Activated naive CD4-positive, alpha-beta T cell treated with anti-CD3 and anti-CD28 coated beads for 36 hours (primary cell): Measurements from ENCODE around the gene MYO6. TPM values are rescaled to one million over a fixed set of nuclear protein-coding genes. Genes with fewer than 3 reads are reported as not detected.

Experiments used
- CTCF ChIA-PET: fragments of 350-600 bp; sonication (Branson Sonifier 250); formaldehyde crosslinking; loops from one replicate; lab custom pipeline; 2021; ENCODE audit warnings: antibody characterized with exemption; lab: Charles Lee
- DNase-seq: peaks from one replicate; pipeline ENCODE4 v3.0.0-alpha.2; 2020
- H3K27ac Mint-ChIP-seq: one replicate; pipeline ENCODE4 v1.8.0; 2021; ENCODE audit warnings: mild to moderate bottlenecking, mixed read lengths
- H3K27me3 Mint-ChIP-seq: one replicate; pipeline ENCODE4 v1.8.0; 2021; ENCODE audit warnings: low read depth, mixed read lengths
- H3K36me3 Mint-ChIP-seq: one replicate; pipeline ENCODE4 v1.8.0; 2021; ENCODE audit warnings: low read depth, mixed read lengths
- H3K4me1 Mint-ChIP-seq: one replicate; pipeline ENCODE4 v1.8.0; 2021; ENCODE audit warnings: low read depth, mixed read lengths
- H3K4me3 Mint-ChIP-seq: one replicate; pipeline ENCODE4 v1.8.0; 2021; ENCODE audit warnings: mild to moderate bottlenecking, moderate library complexity, mixed read lengths
- H3K9me3 Mint-ChIP-seq: one replicate; pipeline ENCODE4 v1.8.0; 2021; ENCODE audit warnings: mixed read lengths
- intact Hi-C: fragments of 100-400 bp; cut with micrococcal nuclease; formaldehyde crosslinking; loops from one replicate; pipeline ENCODE4 v1.15.1; 2023
- total RNA-seq, 2 experiments: library from RNA; stranded (reverse); gene quantifications; one replicate each; pipeline ENCODE4 v1.2.3, GENCODE V29; 2021

Gene MYO6
- total RNA-seq, 2 experiments from 2014 or later, result 1.8 to 2.0 TPM

DNA sequence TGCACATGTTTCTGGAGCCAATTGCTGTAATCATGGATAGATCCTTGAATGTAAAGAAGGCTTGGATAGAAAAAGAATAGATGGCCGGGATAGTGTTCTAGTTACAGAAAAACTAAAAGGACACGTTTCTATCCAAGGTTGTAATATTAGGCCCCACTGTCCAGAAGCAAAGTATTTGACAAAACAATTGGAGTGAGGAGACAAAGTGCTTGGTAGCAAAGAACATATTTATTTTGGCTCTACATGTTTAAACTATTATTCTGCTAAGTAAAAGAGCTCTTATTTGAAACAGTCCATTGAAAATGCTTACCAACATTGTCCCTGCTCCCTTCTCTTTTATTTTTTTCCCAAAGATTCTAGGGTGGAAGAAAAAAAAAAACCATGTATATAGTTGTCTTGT, 94.4 kb downstream of the MYO6 start:
- Mint-ChIP-seq H3K9me3 (no peaks in the 10 kb centered on the region), H3K4me1 (no peaks in the 10 kb centered on the region), H3K36me3 (no peaks in the 10 kb centered on the region), H3K27me3 (peaks cover 2% of the 10 kb centered on the region), H3K27ac (no peak overlapping the region), H3K4me3 (no peak overlapping the region)
- no peak for DNase-seq
- CTCF ChIA-PET, result interaction anchor here (2.3 kb wide), 1 partner anchor 50 kb away, joined by 8 read pairs; no protein-coding TSS in a partner anchor
- intact Hi-C loops, result no loop called here

DNA sequence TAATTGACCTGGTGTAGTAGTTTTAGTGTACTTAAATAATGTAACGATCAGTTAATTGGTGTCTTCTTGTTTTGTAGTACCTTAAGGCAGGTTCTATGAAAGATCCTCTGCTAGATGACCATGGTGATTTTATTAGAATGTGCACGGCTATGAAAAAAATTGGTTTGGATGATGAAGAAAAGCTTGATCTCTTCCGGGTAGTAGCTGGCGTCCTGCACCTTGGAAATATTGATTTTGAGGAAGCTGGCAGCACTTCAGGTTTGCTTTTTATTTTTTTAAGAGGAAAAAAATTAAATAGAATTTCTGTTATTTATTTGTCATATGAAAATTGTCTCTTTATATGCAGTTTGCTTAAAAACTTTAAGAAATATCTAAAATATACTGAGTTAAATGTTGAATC, 99.2 kb downstream of the MYO6 start:
- CTCF ChIA-PET, result no interaction called here
- H3K4me1 Mint-ChIP-seq, result no peaks in the 10 kb centered on the region
- peaks cover 2% of the 10 kb centered on the region for H3K27me3 Mint-ChIP-seq
- intact Hi-C loops, result no loop called here
- H3K36me3 Mint-ChIP-seq, result no peaks in the 10 kb centered on the region
- DNase-seq, result no peak
- H3K9me3 Mint-ChIP-seq, result no peaks in the 10 kb centered on the region
- no peak overlapping the region for H3K4me3 Mint-ChIP-seq
- no peak overlapping the region for H3K27ac Mint-ChIP-seq

DNA sequence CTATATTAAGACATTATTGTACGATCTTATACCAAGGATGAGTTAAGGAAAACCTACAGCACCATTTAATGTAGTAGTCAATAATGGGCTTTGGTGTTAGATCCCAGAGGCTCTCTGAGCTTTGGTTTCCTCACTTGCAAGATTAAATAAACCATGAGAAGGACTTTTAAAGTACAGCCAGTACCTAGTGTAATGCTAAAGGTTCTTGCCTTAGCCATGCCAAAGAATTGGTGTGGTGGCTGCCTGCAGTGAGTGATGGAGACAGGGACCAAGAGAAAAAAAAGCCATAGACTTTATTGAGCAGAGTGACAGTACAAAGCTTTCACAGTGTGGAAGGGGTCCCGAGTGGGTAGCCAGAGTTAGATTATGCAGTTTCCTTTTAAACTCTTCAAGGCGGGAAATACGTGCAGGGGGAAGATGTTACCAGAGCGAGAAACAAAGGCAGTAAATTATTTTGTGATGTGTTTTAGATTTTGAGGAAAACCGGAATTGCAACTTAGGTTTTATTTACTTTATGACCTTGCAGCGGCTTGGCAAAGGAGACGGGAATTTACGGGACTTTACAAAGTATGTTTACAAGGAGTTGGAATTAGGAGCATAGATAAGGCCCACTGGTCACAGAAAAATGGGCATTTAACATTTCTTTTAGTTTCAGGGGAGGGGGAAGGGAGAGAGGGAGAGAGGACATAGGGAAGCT, 100.4 kb downstream of the MYO6 start:
- Mint-ChIP-seq H3K4me1 (no peaks in the 10 kb centered on the region), H3K27me3 (peaks cover 2% of the 10 kb centered on the region), H3K27ac (no peak overlapping the region), H3K4me3 (no peak overlapping the region), H3K9me3 (no peaks in the 10 kb centered on the region), H3K36me3 (no peaks in the 10 kb centered on the region)
- CTCF ChIA-PET, result interaction anchor here (0.6 kb wide), 1 partner anchor 47 kb away, joined by 5 read pairs; no protein-coding TSS in a partner anchor
- intact Hi-C loops, result loop anchor here (10.0 kb wide), 1 partner anchor 85 kb away; no protein-coding TSS in a partner anchor
- DNase-seq, result no peak

GRCh38 chr6:75850026-75850833, 101.2 kb downstream of the MYO6 start:
- Mint-ChIP-seq H3K4me3 (no peak overlapping the region), H3K27ac (no peak overlapping the region), H3K9me3 (no peaks in the 10 kb centered on the region), H3K36me3 (no peaks in the 10 kb centered on the region), H3K27me3 (peaks cover 2% of the 10 kb centered on the region), H3K4me1 (no peaks in the 10 kb centered on the region)
- CTCF ChIA-PET, result interaction anchor here (0.6 kb wide), 1 partner anchor 48 kb away, joined by 5 read pairs; no protein-coding TSS in a partner anchor
- DNase-seq, result no peak
- intact Hi-C loops, result loop anchor here (10.0 kb wide), 1 partner anchor 85 kb away; no protein-coding TSS in a partner anchor

- CTCF ChIA-PET, result interaction anchor here (0.6 to 0.8 kb wide), 2 partner anchors 7 to 814 kb away, joined by 3 to 5 read pairs; no protein-coding TSS in a partner anchor
- intact Hi-C loops, result loop anchor here (10.0 kb wide), 1 partner anchor 82 kb away; no protein-coding TSS in a partner anchor
- H3K4me3 Mint-ChIP-seq, result no peak overlapping the region
Measured at GRCh38 chr6:75852721-75853120, 103.7 kb downstream of the MYO6 start.

DNA sequence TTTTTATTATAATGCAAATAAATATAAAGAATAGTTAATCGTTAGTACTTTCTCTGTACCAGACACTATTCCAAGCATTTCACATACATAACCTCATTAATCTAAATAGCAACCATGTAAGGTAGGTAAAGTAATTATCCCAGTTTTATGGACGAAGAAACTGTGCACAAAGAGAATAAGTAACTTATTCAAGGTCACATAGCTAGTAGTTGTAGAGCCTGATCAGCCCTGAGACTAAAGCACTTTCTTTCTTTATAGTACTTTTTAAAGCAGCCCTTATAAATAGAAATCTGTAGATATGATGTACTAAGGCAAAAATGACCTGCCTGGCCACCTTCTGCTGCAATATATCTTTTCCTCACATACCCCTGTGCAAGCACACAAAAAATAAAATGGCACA, 104.8 kb downstream of the MYO6 start:
- H3K27ac Mint-ChIP-seq, result no peak overlapping the region
- CTCF ChIA-PET, result interaction anchor here (0.6 to 0.8 kb wide), 4 partner anchors 8 to 99 kb away, joined by 3 read pairs; no protein-coding TSS in a partner anchor
- H3K27me3 Mint-ChIP-seq, result peaks cover 5% of the 10 kb centered on the region
- no peaks in the 10 kb centered on the region for H3K9me3 Mint-ChIP-seq
- intact Hi-C loops, result loop anchor here (10.0 kb wide), 1 partner anchor 81 kb away; no protein-coding TSS in a partner anchor
- H3K4me1 Mint-ChIP-seq, result no peaks in the 10 kb centered on the region
- no peaks in the 10 kb centered on the region for H3K36me3 Mint-ChIP-seq
- H3K4me3 Mint-ChIP-seq, result no peak overlapping the region
- no peak for DNase-seq

More at GRCh38 chr6:75852721-75853120, 103.7 kb downstream of the MYO6 start:
- DNase-seq, result no peak
- Mint-ChIP-seq H3K9me3 (no peaks in the 10 kb centered on the region), H3K4me1 (no peaks in the 10 kb centered on the region), H3K27ac (no peak overlapping the region), H3K27me3 (peaks cover 5% of the 10 kb centered on the region), H3K36me3 (no peaks in the 10 kb centered on the region)

GRCh38 chr6:75855052-75855451, 106.0 kb downstream of the MYO6 start:
- no peak overlapping the region for H3K4me3 Mint-ChIP-seq
- H3K27me3 Mint-ChIP-seq, result peaks cover 8% of the 10 kb centered on the region
- peak; percentile 46 for DNase-seq
- H3K36me3 Mint-ChIP-seq, result no peaks in the 10 kb centered on the region
- no peaks in the 10 kb centered on the region for H3K4me1 Mint-ChIP-seq
- no peaks in the 10 kb centered on the region for H3K9me3 Mint-ChIP-seq
- intact Hi-C loops, result loop anchor here (1.0 to 10.0 kb wide), 2 partner anchors 38 to 80 kb away; no protein-coding TSS in a partner anchor
- no peak overlapping the region for H3K27ac Mint-ChIP-seq
- CTCF ChIA-PET, result interaction anchor here (0.5 to 1.8 kb wide), 3 partner anchors 18 to 1618 kb away, joined by 3 to 5 read pairs (median 3); no protein-coding TSS in a partner anchor

GRCh38 chr6:75856902-75857301, 107.9 kb downstream of the MYO6 start:
- CTCF ChIA-PET, result no interaction called here
- Mint-ChIP-seq H3K4me3 (no peak overlapping the region), H3K36me3 (no peaks in the 10 kb centered on the region), H3K9me3 (no peaks in the 10 kb centered on the region), H3K27ac (no peak overlapping the region), H3K27me3 (peaks cover 9% of the 10 kb centered on the region), H3K4me1 (no peaks in the 10 kb centered on the region)
- DNase-seq, result no peak
- intact Hi-C loops, result loop anchor here (10.0 kb wide), 1 partner anchor 78 kb away; no protein-coding TSS in a partner anchor

DNA sequence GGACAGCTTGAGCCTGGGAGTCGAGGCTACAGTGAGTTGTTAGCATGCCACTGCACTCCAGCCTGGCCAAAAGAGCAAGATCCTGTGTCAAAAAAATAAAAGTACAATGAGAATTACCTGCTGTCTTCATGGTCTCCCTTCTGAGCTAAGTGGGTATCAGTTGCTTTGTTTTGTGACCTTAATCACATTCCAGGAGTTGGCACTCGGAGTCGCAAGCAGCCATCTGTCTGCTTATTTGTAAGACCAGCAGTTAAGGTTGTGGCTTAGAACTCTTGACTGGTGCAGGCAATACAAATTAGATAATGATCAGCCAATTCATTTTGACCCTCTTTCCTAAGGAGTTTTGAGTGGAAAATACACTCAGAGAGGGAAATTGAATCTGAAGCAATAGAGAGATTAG, 114.0 kb downstream of the MYO6 start:
- CTCF ChIA-PET, result no interaction called here
- Mint-ChIP-seq H3K27me3 (peaks cover 6% of the 10 kb centered on the region), H3K36me3 (no peaks in the 10 kb centered on the region), H3K9me3 (no peaks in the 10 kb centered on the region), H3K4me1 (no peaks in the 10 kb centered on the region), H3K4me3 (no peak overlapping the region), H3K27ac (no peak overlapping the region)
- intact Hi-C loops, result no loop called here
- DNase-seq, result no peak

GRCh38 chr6:75863784-75864183, 114.7 kb downstream of the MYO6 start:
- no peaks in the 10 kb centered on the region for H3K36me3 Mint-ChIP-seq
- intact Hi-C loops, result no loop called here
- H3K9me3 Mint-ChIP-seq, result no peaks in the 10 kb centered on the region
- H3K4me1 Mint-ChIP-seq, result no peaks in the 10 kb centered on the region
- no peak overlapping the region for H3K27ac Mint-ChIP-seq
- peaks cover 6% of the 10 kb centered on the region for H3K27me3 Mint-ChIP-seq
- H3K4me3 Mint-ChIP-seq, result no peak overlapping the region
- no peak for DNase-seq
- CTCF ChIA-PET, result no interaction called here

DNA sequence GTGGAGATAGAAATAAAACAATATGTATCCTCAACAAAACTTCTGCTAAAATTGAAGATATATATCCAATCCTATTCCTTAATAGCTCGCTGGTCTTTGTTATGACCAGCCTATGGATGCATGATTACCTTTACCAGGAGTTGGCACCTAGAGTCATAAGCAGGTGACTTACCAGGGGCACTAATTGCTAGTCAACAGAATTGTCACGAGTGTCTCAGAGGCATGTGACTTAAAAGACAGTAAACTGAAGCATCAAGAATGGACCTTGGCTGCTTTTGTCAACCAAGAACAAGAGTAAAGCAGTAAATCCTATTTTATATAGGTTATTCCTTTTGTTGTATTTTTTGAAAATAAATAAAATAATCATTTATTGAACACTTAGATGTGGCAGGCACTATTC, 115.4 kb downstream of the MYO6 start:
- no peaks in the 10 kb centered on the region for H3K4me1 Mint-ChIP-seq
- no peaks in the 10 kb centered on the region for H3K9me3 Mint-ChIP-seq
- H3K36me3 Mint-ChIP-seq, result no peaks in the 10 kb centered on the region
- CTCF ChIA-PET, result no interaction called here
- no peak overlapping the region for H3K27ac Mint-ChIP-seq
- H3K4me3 Mint-ChIP-seq, result no peak overlapping the region
- H3K27me3 Mint-ChIP-seq, result peaks cover 6% of the 10 kb centered on the region
- intact Hi-C loops, result no loop called here
- no peak for DNase-seq

GRCh38 chr6:75870389-75870788, 121.3 kb downstream of the MYO6 start:
- peaks cover 2% of the 10 kb centered on the region for H3K27me3 Mint-ChIP-seq
- no peaks in the 10 kb centered on the region for H3K36me3 Mint-ChIP-seq
- H3K9me3 Mint-ChIP-seq, result no peaks in the 10 kb centered on the region
- intact Hi-C loops, result no loop called here
- no peak overlapping the region for H3K4me3 Mint-ChIP-seq
- CTCF ChIA-PET, result no interaction called here
- H3K27ac Mint-ChIP-seq, result no peak overlapping the region
- no peak for DNase-seq
- H3K4me1 Mint-ChIP-seq, result no peaks in the 10 kb centered on the region
